Muscle layer of colon (tissue), 2 donors: ENCODE measurements around the gene RUNX1.
"Not testable (repeated sequence)": the region's sequence is repeated elsewhere in the genome, so short reads cannot be mapped to it uniquely, and the experiment has no call there.

Experiments
- H3K27ac ChIP-seq: one replicate; pipeline ENCODE4 v1.7.0; 2013; ENCODE audit warnings: low read depth, mild to moderate bottlenecking, low read length, moderate library complexity
- H3K27me3 ChIP-seq, 2 donors: one replicate each; pipeline ENCODE4 v1.7.0; 2013; ENCODE audit warnings: low read length in 2 of 2, mild to moderate bottlenecking in 2 of 2; ENCODE audit not compliant: insufficient read depth in 2 of 2, control insufficient read depth in 1 of 2
- H3K36me3 ChIP-seq: one replicate; pipeline ENCODE4 v1.7.0; 2013; ENCODE audit warnings: mild to moderate bottlenecking, low read length; ENCODE audit not compliant: insufficient read depth
- H3K4me1 ChIP-seq: one replicate; pipeline ENCODE4 v1.7.0; 2013; ENCODE audit warnings: mild to moderate bottlenecking, low read length; ENCODE audit not compliant: insufficient read depth
- H3K4me3 ChIP-seq, 2 donors: one replicate each; pipeline ENCODE4 v1.7.0; 2013; ENCODE audit warnings: low read length in 2 of 2, low read depth in 1 of 2, mild to moderate bottlenecking in 1 of 2, moderate library complexity in 1 of 2
- H3K9ac ChIP-seq: one replicate; pipeline ENCODE4 v1.7.0; 2013; ENCODE audit warnings: low read length
- H3K9me3 ChIP-seq: one replicate; pipeline ENCODE4 v1.7.0; 2013; ENCODE audit warnings: mild to moderate bottlenecking, low read length
- donor health status: abdominal sarcoma.
- donor health status: Adenocarcinoma of cecum.

Gene RUNX1

DNA sequence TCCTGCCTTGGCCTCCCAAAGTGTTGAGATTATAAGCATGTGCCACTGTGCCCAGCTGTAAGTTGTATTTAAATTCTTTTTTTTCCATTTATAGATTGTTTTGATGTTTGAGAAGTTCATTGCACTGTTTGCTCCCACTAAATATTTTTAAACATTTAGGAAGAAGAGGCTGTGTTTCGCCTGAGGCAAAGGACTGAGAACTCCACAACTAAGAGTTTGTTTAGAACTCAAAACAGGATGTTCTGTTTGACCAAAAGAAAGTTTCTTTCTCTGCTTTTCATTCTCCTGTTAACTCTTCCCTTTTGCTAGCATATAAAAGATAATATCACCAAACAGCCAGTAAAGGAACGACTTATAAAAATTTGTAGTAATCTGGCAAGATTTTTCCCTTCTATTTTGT, 87.0 kb downstream of the RUNX1 start:
- Histone ChIP-seq H3K9ac (no peak overlapping the region), H3K27ac (no peak overlapping the region), H3K9me3 (no peaks in the 10 kb centered on the region), H3K27me3 (no peaks in the 10 kb centered on the region), H3K4me3 (no peak overlapping the region), H3K4me1 (no peaks in the 10 kb centered on the region), H3K36me3 (no peaks in the 10 kb centered on the region)

DNA sequence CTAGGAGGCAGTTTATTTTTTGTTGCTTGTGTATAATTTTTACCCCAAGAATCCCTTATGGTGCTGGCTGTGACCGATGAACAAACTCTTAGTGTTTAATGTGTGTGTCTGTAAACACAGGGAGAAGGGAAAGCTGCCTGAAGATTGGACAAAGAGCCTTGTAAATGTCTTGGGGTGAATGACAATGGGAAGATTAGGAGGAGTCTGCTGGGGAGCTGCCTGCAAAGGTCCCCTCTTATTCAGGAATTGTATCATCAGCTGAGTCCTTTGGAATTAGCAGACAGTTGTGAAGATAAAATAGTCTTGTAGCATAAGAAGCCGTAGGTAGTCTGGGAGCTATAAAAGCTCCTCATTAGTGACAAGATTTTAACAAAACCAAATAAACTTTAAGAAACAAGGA, 88.4 kb downstream of the RUNX1 start:
- no peaks in the 10 kb centered on the region for H3K36me3 ChIP-seq
- H3K27me3 ChIP-seq: no peaks in the 10 kb centered on the region
- no peak overlapping the region for H3K9ac ChIP-seq
- H3K9me3 ChIP-seq: no peaks in the 10 kb centered on the region
- H3K4me3 ChIP-seq: no peak overlapping the region
- no peaks in the 10 kb centered on the region for H3K4me1 ChIP-seq
- no peak overlapping the region for H3K27ac ChIP-seq

DNA sequence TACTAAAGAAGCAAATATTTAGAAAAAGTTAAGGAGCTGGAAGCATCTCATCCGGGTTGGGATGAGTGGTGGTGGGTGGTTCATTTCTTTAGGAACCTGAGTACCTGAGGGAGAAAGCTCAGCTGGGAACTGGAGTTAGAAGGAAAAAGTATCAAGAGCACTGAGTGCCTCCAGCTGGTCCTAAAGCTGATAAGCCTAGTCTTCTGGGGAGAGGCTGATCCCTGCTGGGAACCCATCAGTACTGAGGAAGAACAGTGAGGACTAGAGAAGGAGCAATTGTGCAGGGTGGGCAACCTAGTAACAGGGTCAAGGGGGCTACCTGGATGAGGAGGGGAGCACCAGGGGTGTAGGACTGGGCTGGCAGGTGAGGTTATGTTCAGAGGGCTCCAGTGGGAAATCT, 89.5 kb downstream of the RUNX1 start:
- Histone ChIP-seq H3K36me3 (no peaks in the 10 kb centered on the region), H3K4me1 (no peaks in the 10 kb centered on the region), H3K9me3 (no peaks in the 10 kb centered on the region), H3K9ac (no peak overlapping the region), H3K27me3 (no peaks in the 10 kb centered on the region), H3K27ac (no peak overlapping the region), H3K4me3 (no peak overlapping the region)

DNA sequence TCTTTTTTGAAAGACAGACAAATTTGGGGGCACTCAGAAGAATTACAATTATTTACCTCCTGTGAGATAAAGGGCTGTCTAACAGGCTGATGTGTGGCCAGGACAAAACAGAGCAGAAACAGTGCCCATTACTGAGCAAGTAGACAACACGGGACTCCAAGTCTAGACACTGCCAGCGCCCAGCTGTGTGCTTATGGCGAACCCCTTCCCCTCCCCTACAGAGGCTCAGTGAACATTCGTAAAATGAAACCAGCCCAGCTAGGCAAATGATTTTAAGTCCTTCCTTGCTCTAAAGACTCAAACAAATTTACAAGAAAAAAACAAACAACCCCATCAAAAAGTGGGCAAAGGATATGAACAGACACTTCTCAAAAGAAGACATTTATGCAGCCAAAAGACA, 91.1 kb downstream of the RUNX1 start:
- H3K4me3 ChIP-seq: no peak overlapping the region
- H3K27me3 ChIP-seq: no peaks in the 10 kb centered on the region
- no peaks in the 10 kb centered on the region for H3K4me1 ChIP-seq
- no peaks in the 10 kb centered on the region for H3K9me3 ChIP-seq
- H3K36me3 ChIP-seq: no peaks in the 10 kb centered on the region
- no peak overlapping the region for H3K27ac ChIP-seq
- no peak overlapping the region for H3K9ac ChIP-seq

DNA sequence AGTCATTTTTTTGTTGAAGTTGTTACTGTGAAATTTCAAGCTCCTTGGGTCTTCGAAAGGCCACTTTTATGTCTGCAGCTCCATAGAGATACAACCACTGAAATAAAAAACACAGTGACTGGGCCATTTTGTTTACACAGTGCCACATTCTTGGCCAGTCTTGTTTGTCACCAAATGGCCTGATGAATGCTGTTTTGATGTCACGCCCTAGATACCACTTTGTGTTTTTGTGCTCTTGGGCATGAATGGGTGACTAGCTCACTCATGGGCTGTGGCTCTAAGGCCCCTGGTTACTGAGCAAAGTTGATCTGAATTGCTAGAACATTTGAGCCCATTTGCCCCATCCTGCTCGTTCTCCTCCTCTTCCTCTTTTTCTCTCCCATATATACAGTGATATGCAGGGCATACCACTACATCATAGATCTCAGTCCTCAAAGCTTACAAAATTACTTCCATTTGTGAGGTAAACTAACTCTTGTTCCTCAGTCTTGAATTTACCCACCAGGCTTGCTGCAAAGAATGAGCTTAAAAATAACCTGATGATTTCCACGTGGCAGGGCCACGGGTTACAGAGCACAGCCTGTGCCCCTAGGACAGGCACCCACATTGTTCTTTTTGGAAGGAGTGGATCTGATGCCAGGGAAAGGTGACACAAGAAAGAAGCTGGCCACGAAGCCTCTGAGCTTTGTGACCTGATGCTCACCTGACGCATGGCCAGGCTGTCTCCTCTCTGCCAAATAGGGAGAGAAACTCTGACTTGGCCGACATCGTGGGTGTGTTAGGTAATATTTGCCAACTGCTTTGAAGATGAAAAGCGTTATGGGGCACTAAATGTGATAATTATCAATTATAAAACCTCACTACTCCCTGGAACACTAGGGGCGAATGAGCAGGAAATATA, 92.4 kb downstream of the RUNX1 start:
- no peak overlapping the region for H3K4me3 ChIP-seq
- no peak overlapping the region for H3K9ac ChIP-seq
- H3K27me3 ChIP-seq: no peaks in the 10 kb centered on the region
- H3K27ac ChIP-seq: no peak overlapping the region
- H3K36me3 ChIP-seq: no peaks in the 10 kb centered on the region
- H3K9me3 ChIP-seq: no peaks in the 10 kb centered on the region
- no peaks in the 10 kb centered on the region for H3K4me1 ChIP-seq

DNA sequence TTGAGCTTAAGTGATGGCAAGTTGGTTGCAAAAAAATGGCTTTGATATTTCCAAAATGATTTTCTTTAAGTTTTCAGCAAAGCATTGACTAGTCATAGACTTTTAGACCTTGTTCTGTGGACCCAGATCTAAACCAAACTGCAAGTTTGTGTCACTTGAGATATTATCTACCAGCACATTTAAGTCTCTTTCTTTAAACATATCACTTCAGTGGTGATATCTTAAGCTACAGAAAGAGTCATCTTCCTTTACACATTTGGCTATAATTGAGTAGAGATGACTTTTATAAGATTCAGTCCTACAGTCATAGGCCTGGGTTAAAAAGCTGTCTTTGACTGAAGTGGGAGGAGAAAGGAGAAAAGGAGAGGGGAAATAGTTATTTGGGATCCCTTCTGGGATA, 95.2 kb downstream of the RUNX1 start:
- H3K4me1 ChIP-seq: no peaks in the 10 kb centered on the region
- H3K36me3 ChIP-seq: no peaks in the 10 kb centered on the region
- H3K4me3 ChIP-seq: no peak overlapping the region
- no peak overlapping the region for H3K27ac ChIP-seq
- H3K9ac ChIP-seq: no peak overlapping the region
- no peaks in the 10 kb centered on the region for H3K27me3 ChIP-seq
- no peaks in the 10 kb centered on the region for H3K9me3 ChIP-seq

DNA sequence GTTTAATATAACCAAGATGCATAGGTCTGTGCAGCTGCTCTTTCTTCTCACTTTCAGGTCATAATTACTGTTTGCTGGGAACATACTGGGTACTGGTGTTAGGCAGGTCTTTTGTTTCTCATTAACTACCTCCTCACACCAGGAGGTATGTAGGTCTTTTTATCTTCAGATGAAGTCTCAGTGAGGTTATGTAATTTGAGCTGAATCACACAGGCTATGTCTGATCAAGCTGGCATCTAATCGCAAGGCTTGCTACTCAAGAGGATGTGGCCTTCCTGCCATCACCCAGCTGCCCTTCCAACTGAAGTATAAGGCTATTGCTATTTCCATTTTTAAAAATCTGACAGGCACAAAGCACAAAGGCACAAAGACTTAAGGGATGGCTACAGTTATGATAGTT, 96.4 kb downstream of the RUNX1 start:
- Histone ChIP-seq H3K36me3 (no peaks in the 10 kb centered on the region), H3K27ac (no peak overlapping the region), H3K4me1 (no peaks in the 10 kb centered on the region), H3K9me3 (no peaks in the 10 kb centered on the region), H3K27me3 (no peaks in the 10 kb centered on the region), H3K4me3 (no peak overlapping the region), H3K9ac (no peak overlapping the region)

DNA sequence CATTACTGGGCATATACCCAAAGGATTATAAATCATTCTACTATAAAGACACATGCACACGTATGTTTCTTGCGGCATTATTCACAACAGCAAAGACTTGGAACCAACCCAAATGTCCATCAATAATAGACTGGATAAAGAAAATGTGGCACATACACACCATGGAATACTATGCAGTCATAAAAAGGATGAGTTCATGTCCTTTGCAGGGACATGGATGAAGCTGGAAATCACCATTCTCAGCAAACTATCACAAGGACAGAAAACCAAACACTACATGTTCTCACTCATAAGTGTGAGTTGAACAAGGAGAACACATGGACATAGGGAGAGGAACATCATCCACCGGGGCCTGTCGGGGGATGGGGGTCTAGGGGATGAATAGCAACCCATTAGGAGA, 97.2 kb downstream of the RUNX1 start:
- H3K9me3 ChIP-seq, H3K27me3 ChIP-seq, H3K27ac ChIP-seq, H3K4me1 ChIP-seq, H3K9ac ChIP-seq, H3K36me3 ChIP-seq, H3K4me3 ChIP-seq: not testable (repeated sequence)

DNA sequence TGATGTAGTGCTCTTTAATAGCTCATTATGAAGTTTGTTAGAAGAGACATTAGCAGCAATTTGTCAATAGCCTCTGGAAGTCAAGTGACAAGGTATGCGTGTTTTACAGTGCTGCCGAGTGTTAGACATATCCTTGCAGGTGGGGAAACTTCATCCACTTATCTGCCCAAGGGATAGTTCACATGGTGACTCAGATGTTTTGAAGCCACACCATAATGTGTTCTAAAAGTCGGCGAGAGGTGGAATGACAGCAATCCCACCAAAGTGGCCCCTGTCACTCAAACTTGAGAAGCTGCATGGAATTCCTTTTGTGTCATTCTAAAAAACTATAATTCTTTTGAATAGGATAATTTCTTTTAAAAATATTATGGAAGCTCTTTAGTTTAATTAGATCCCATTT, 98.1 kb downstream of the RUNX1 start:
- Histone ChIP-seq H3K4me3 (no peak overlapping the region), H3K9me3 (no peaks in the 10 kb centered on the region), H3K4me1 (no peaks in the 10 kb centered on the region), H3K9ac (no peak overlapping the region), H3K27me3 (no peaks in the 10 kb centered on the region), H3K36me3 (no peaks in the 10 kb centered on the region), H3K27ac (no peak overlapping the region)

DNA sequence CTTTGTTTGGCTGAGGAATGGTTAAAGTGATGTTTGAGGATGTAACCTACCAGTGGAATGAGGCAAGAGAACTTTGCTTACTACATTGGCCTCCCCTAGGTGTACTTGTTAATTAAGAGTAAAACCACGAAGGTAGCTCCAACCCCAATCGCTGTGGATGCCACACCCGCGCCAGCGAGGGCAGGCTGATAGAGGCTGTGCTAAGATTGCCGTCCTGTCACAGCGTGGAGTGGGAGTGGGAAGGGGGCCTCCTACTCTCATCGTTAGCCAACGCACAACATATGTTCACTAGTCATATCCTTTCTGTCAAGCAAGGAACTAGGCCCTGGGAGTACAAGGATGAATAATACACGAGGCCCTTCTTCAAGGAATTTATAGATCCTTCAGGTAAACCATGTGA, 99.6 kb downstream of the RUNX1 start:
- H3K27me3 ChIP-seq: no peaks in the 10 kb centered on the region
- no peak overlapping the region for H3K4me3 ChIP-seq
- no peak overlapping the region for H3K27ac ChIP-seq

DNA sequence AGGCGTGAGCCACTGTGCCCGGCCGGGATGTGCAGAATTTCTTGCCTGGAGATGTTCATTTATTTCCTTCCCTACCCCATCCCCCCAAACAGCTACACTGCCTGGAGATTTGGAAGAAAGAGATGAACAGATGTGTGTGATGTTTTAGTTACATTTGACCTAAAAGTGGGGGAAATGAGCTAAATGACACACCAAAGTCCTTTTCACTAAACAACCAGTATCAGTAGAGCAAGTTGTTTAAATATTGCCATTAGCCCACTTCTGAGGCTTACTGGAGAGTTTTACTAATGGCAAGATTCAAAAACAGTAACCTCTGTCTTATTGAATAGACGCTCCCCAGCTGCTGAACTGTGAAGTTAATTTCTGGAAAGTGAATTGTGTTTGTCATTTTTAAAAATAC, 100.1 kb downstream of the RUNX1 start:
- Histone ChIP-seq H3K36me3 (no peaks in the 10 kb centered on the region), H3K9me3 (no peaks in the 10 kb centered on the region), H3K27me3 (no peaks in the 10 kb centered on the region), H3K4me1 (no peaks in the 10 kb centered on the region), H3K27ac (no peak overlapping the region), H3K9ac (no peak overlapping the region), H3K4me3 (no peak overlapping the region)

More for the DNA sequence above, 99.6 kb downstream of the RUNX1 start:
- Histone ChIP-seq H3K9me3 (no peaks in the 10 kb centered on the region), H3K4me1 (no peaks in the 10 kb centered on the region), H3K36me3 (no peaks in the 10 kb centered on the region), H3K9ac (no peak overlapping the region)

DNA sequence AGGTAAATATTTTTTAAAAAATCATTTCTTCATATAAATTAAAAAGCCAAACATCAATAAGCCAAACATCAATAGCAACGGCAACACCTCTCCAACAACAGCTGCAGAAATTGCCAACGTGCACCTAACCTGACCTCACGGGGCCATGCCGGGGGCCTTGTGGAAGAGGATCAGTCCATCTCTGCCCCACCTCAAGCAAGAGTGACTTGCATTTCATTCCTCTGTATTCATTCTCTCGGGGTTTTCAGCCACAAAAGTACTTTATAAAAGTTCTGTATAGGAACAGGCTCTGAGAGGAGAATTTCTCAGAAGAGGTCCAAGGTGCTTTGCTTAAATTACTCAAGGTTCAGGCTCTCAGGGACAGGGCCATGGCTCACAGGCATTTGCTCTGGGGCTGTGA, 100.9 kb downstream of the RUNX1 start:
- Histone ChIP-seq H3K27ac (no peak overlapping the region), H3K4me3 (no peak overlapping the region), H3K4me1 (no peaks in the 10 kb centered on the region), H3K9me3 (no peaks in the 10 kb centered on the region), H3K9ac (no peak overlapping the region), H3K27me3 (no peaks in the 10 kb centered on the region), H3K36me3 (no peaks in the 10 kb centered on the region)
